Activated T-cell treated with anti-CD3 and anti-CD28 coated beads, Interleukin-2, amount 50 U/mL, for 24 hours (primary cell): ENCODE results near the gene LGI4.

Source experiments
- DNase-seq: peaks from one replicate; pipeline ENCODE4 v3.0.0-alpha.2; 2020
- H3K27ac Mint-ChIP-seq: 2 replicates; pipeline ENCODE4 v1.8.0; 2020; ENCODE audit warnings: mild to moderate bottlenecking, mixed read lengths
- H3K27me3 Mint-ChIP-seq: 2 replicates; pipeline ENCODE4 v1.8.0; 2020; ENCODE audit warnings: mixed read lengths
- H3K36me3 Mint-ChIP-seq: 2 replicates; pipeline ENCODE4 v1.8.0; 2020; ENCODE audit warnings: low read depth, mixed read lengths
- H3K4me1 Mint-ChIP-seq: 2 replicates; pipeline ENCODE4 v1.8.0; 2020; ENCODE audit warnings: low read depth, mixed read lengths
- H3K4me3 Mint-ChIP-seq: 2 replicates; pipeline ENCODE4 v1.8.0; 2020; ENCODE audit warnings: mild to moderate bottlenecking, moderate library complexity, mixed read lengths
- H3K9me3 Mint-ChIP-seq: 2 replicates; pipeline ENCODE4 v1.8.0; 2020; ENCODE audit warnings: mixed read lengths

Gene LGI4

GRCh38 chr19:35134601-35135242 lies at the start of gene LGI4:
TSS of gene LGI4 (minus strand) at chr19:35135059. CDS start at chr19:35134680, 379 bp downstream.
- DNase-seq = no peak
- Mint-ChIP-seq H3K9me3 (no peaks in the 10 kb centered on the region), H3K36me3 (no peaks in the 10 kb centered on the region), H3K4me3 (no peak within 1 kb of the TSS), H3K27ac (no peak within 1 kb of the TSS), H3K27me3 (no peaks in the 10 kb centered on the region), H3K4me1 (peaks cover 9% of the 10 kb centered on the region)

DNA sequence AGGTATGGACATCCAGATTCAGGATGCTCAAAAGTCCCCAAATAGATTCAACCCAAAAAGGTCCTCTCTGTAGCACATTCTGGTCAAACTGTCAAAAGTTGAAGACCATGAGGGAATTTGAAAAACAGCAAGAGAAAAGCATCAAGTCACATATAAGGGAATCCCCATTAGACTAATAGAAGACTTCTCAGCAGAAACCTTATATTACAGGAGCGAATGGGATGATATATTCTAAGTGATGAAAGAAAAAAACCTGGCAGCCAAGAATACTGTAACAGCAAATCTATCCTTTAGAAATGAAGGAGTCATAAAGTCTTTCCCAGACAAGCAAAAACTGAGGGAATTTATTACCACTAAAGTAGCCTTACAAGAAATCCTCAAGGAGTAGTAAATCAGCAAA lies 49.4 kb upstream of the LGI4 start:
- no peaks in the 10 kb centered on the region for H3K36me3 Mint-ChIP-seq
- H3K27ac Mint-ChIP-seq = no peak overlapping the region
- H3K4me1 Mint-ChIP-seq = peaks cover 11% of the 10 kb centered on the region
- H3K27me3 Mint-ChIP-seq = no peaks in the 10 kb centered on the region
- H3K9me3 Mint-ChIP-seq = peaks cover 11% of the 10 kb centered on the region
- no peak for DNase-seq
- no peak overlapping the region for H3K4me3 Mint-ChIP-seq

GRCh38 chr19:35181387-35181786 lies 46.5 kb upstream of the LGI4 start:
- no peaks in the 10 kb centered on the region for H3K36me3 Mint-ChIP-seq
- no peak for DNase-seq
- no peaks in the 10 kb centered on the region for H3K27me3 Mint-ChIP-seq
- H3K27ac Mint-ChIP-seq = no peak overlapping the region
- peaks cover 22% of the 10 kb centered on the region for H3K4me1 Mint-ChIP-seq
- H3K4me3 Mint-ChIP-seq = no peak overlapping the region
- peaks cover 17% of the 10 kb centered on the region for H3K9me3 Mint-ChIP-seq

DNA sequence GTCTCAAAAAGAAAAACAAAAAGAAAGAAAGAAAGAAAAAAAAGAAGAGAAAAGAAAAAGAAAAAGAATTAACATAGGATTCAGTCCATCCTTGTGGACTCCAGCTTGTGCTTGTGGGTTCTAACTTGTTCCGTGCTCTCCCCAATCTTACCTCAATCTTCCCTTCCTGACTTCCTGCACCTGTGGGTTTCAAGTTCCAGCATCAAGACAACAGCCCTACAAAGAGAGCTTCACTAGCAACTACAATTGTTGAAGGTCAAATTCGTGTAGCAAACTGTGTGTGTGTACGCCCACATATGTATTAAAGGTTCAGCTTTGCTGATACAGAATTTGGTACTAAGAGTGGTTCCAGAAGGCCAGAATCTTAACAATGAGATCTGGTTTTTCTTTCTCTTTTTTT lies 45.0 kb upstream of the LGI4 start:
- H3K4me1 Mint-ChIP-seq = peaks cover 29% of the 10 kb centered on the region
- H3K9me3 Mint-ChIP-seq = peaks cover 13% of the 10 kb centered on the region
- no peaks in the 10 kb centered on the region for H3K27me3 Mint-ChIP-seq
- no peak for DNase-seq
- H3K27ac Mint-ChIP-seq = no peak overlapping the region
- H3K36me3 Mint-ChIP-seq = no peaks in the 10 kb centered on the region
- H3K4me3 Mint-ChIP-seq = no peak overlapping the region

DNA sequence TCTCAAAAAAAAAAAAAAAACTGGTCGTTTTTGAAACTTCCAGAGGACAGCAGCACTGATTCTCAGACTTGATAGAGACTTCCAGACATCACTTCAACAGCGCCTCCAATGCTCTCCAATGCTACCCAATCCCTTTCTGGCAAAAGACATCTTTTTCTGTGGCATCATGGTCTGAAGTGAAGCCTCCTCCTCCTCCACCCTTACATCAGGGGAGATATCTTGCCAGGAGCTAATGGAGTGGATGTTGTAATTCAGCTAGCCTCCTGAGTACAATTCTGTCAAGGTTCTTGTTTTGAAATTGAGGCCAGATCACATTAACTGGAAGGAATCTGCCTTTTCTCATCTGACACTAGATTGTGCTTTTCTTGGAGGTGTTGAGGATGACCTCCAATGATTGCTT lies 43.8 kb upstream of the LGI4 start:
- Mint-ChIP-seq H3K36me3 (peaks cover 2% of the 10 kb centered on the region), H3K9me3 (peaks cover 6% of the 10 kb centered on the region), H3K27me3 (no peaks in the 10 kb centered on the region), H3K4me3 (no peak overlapping the region), H3K27ac (no peak overlapping the region), H3K4me1 (peaks cover 29% of the 10 kb centered on the region)
- no peak for DNase-seq

- Mint-ChIP-seq H3K27ac (no peak overlapping the region), H3K9me3 (peaks cover 6% of the 10 kb centered on the region), H3K4me3 (no peak overlapping the region), H3K4me1 (peaks cover 31% of the 10 kb centered on the region), H3K27me3 (no peaks in the 10 kb centered on the region), H3K36me3 (peaks cover 10% of the 10 kb centered on the region)
- no peak for DNase-seq
Observed at GRCh38 chr19:35177377-35178274, 42.8 kb upstream of the LGI4 start.

GRCh38 chr19:35176181-35176570 lies 41.3 kb upstream of the LGI4 start:
- no peak overlapping the region for H3K4me3 Mint-ChIP-seq

DNA sequence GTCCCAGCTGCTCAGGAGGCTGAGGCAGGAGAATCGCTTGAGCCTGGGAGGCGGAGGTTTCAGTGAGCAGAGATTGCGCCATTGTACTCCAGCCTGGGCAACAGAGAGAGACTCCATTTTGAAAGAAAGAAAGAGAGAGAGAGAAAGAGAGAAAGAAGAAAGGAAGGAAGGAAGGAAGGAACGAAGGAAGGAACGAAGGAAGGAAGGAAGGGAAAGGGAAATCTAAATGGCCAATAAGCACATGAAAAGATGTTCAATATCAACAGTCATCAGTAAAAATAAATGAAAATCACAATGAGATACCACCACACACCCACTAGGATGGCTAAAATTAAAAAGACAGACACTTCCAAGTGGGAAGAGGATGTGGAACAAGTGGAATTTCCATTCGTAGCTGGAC lies 39.4 kb upstream of the LGI4 start:
- Mint-ChIP-seq H3K36me3 (peaks cover 41% of the 10 kb centered on the region), H3K4me3 (no peak overlapping the region), H3K27me3 (no peaks in the 10 kb centered on the region), H3K4me1 (peaks cover 39% of the 10 kb centered on the region), H3K27ac (no peak overlapping the region), H3K9me3 (peaks cover 6% of the 10 kb centered on the region)
- DNase-seq = no peak

More at GRCh38 chr19:35176181-35176570, 41.3 kb upstream of the LGI4 start:
- Mint-ChIP-seq H3K36me3 (peaks cover 24% of the 10 kb centered on the region), H3K4me1 (peaks cover 35% of the 10 kb centered on the region), H3K27ac (peak overlapping the region; percentile 47), H3K27me3 (no peaks in the 10 kb centered on the region), H3K9me3 (peaks cover 6% of the 10 kb centered on the region)
- no peak for DNase-seq

- H3K4me3 Mint-ChIP-seq = no peak overlapping the region
- H3K9me3 Mint-ChIP-seq = no peaks in the 10 kb centered on the region
- peaks cover 66% of the 10 kb centered on the region for H3K36me3 Mint-ChIP-seq
- no peaks in the 10 kb centered on the region for H3K27me3 Mint-ChIP-seq
- peaks cover 49% of the 10 kb centered on the region for H3K4me1 Mint-ChIP-seq
- H3K27ac Mint-ChIP-seq = peak overlapping the region; percentile 80
- DNase-seq = no peak
Observed at GRCh38 chr19:35171730-35172129, 36.9 kb upstream of the LGI4 start.

DNA sequence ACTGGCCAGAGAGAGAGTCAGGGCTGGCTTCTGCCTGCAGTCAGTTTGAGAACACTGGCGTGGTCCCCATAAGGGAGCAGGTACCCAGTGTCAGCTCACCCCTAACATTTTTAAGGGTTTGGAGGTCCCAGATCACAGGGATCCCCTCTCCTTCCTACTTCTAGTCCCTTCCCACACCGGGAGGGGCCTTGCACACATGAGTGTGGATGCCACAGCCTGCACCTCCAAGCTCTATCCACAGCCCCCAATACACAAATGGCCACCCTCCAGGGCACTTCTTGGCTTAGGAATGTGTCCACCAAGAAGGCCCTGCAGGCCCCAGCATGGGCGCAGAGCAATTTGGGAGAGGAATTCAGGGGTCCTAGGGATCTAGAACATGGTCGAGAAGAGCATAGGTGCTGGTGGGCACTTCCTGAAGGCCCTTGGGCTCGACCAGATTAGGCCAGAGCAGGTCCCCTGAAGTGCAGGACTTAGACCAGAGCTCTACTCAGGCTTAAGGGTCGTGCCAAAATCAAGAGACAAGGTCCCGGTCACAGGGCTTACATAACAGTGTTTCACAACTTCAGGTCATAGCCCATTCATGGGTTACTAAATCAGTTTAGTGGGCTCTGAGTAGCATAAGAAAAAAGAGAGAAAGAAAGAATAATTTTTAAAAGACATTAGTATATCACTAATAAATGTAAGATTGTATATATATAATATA lies 35.7 kb upstream of the LGI4 start:
- peaks cover 78% of the 10 kb centered on the region for H3K36me3 Mint-ChIP-seq
- no peaks in the 10 kb centered on the region for H3K27me3 Mint-ChIP-seq
- peak overlapping the region; percentile 79 for H3K27ac Mint-ChIP-seq
- peaks cover 10% of the 10 kb centered on the region for H3K9me3 Mint-ChIP-seq
- peaks cover 53% of the 10 kb centered on the region for H3K4me1 Mint-ChIP-seq
- no peak for DNase-seq
- no peak overlapping the region for H3K4me3 Mint-ChIP-seq

- H3K27ac Mint-ChIP-seq = peak overlapping the region; percentile 89
- peaks cover 89% of the 10 kb centered on the region for H3K36me3 Mint-ChIP-seq
- no peak for DNase-seq
- peaks cover 53% of the 10 kb centered on the region for H3K4me1 Mint-ChIP-seq
- H3K4me3 Mint-ChIP-seq = no peak overlapping the region
- H3K9me3 Mint-ChIP-seq = peaks cover 16% of the 10 kb centered on the region
- H3K27me3 Mint-ChIP-seq = no peaks in the 10 kb centered on the region
Observed at GRCh38 chr19:35169221-35169995, 34.5 kb upstream of the LGI4 start.

DNA sequence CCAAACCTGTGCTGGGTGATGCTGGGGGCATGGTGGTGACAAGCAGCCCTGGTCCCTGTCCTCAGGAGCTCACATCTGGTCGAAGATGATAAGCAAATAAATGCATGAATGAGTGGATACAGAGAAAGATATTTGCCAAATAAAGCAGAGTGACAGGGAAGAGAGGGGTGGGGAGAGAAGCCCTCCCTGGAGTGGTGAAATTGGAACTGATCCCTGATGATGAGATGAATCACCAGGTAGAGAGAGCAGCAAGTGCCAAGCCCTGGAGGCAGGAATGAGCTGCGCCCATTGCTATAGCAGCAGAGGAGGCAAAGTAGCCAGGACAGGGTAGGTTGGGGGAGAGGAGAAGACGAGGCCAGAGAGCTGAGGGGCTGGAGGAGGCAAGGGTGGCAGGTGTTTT lies 33.3 kb upstream of the LGI4 start:
- H3K36me3 Mint-ChIP-seq = peaks cover 98% of the 10 kb centered on the region
- peak overlapping the region; percentile 89 for H3K27ac Mint-ChIP-seq
- no peak for DNase-seq
- H3K27me3 Mint-ChIP-seq = no peaks in the 10 kb centered on the region
- H3K9me3 Mint-ChIP-seq = peaks cover 25% of the 10 kb centered on the region
- no peak overlapping the region for H3K4me3 Mint-ChIP-seq
- peaks cover 60% of the 10 kb centered on the region for H3K4me1 Mint-ChIP-seq

DNA sequence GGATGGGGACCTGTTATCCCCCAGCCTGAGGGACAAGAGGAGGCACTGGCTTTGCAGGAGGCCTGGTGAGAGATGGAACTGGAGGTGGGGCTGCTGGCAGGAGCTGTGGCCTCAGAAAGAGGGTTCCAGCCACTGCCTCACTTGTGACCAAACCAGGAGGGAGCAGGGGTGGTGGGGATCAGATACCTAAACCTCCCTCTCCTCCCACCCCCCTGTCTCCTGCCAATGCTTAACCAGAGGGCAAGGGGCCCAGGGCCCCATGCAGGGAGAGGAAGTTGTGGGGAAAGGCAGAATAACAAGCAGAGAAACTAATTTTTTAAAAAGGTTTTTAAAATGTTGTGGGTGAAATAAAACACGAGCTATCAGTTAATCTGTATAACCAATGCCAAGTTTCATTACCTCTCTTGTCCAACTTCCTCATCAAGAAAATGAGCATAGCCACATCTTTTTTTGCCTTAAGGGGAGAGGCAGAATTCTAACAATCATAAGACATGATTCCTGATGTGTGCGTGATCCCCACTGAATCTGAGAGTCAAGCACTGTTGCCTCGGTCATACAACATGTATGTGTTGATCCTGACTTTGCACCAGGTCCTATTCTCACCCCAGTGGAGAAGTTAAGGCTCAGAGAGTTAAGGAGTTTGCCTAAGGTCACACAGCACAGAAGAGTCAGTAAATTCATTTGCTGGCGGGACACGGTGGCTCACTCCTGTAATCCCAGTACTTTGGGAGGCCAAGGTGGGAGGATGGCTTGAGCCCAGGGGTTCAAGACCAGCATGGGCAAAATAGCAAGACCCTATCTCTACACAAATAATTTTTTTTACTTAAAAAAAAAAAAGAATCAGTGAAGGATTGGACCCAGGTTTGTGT lies 32.6 kb upstream of the LGI4 start:
- Mint-ChIP-seq H3K27me3 (no peaks in the 10 kb centered on the region), H3K9me3 (peaks cover 26% of the 10 kb centered on the region), H3K4me3 (no peak overlapping the region), H3K27ac (peak overlapping the region; percentile 89), H3K4me1 (peaks cover 57% of the 10 kb centered on the region), H3K36me3 (peaks cover 98% of the 10 kb centered on the region)
- DNase-seq = no peak
